NCI-H345 (cell line): Measurements from ENCODE around the gene NEMF.
"Not testable (repeated sequence)": the region's sequence is repeated elsewhere in the genome, so short reads cannot be mapped to it uniquely, and the experiment has no call there.

Experiments
- DNase-seq: peaks from one replicate; lab custom pipeline; 2025; lab: John Stamatoyannopoulos, UW

Gene NEMF

GRCh38 chr14:49745191-49745590 lies 107.4 kb downstream of the NEMF start:
- no peak for DNase-seq

GRCh38 chr14:49735669-49736068 lies 116.9 kb downstream of the NEMF start:
- DNase-seq = not testable (repeated sequence)

GRCh38 chr14:49733836-49734235 lies 118.8 kb downstream of the NEMF start:
- DNase-seq = no peak

DNA sequence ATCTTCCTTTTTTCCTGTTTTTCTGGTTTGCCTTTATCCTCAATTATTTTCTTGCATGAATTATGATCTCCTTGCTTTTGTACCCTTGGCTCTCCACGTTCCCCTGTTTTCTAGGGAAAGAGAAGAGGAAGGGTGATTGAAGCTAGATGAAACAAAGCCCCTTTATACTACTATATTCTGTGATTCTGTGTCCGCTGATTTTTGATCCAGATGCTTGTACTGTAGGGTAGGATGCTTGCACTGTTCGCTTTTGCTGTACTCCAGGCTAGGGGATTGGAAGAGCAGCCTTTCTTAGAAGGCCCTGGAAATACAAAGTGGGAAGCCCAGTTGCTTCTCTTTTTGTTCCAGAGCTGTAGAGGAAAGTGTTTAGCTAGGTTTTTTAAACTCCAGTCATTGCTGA lies 119.7 kb downstream of the NEMF start:
- DNase-seq = no peak
